Ishikawa (cell line): ENCODE data around the gene CTNNA3.

Source experiments
- EP300 ChIP-seq: IDR thresholded peaks from 2 replicates; pipeline ENCODE4 v1.6.1; 2012; ENCODE audit warnings: borderline replicate concordance
- RAD21 ChIP-seq: IDR thresholded peaks from 2 replicates; pipeline ENCODE4 v1.6.1; 2012; ENCODE audit warnings: low read depth
- TAF1 ChIP-seq: IDR thresholded peaks from 2 replicates; pipeline ENCODE4 v1.6.1; 2012; ENCODE audit warnings: low read depth, mild to moderate bottlenecking
- YY1 ChIP-seq: IDR thresholded peaks from 2 replicates; pipeline ENCODE4 v1.6.1; 2012; ENCODE audit warnings: low read depth
- ZBTB7A ChIP-seq: IDR thresholded peaks from 2 replicates; pipeline ENCODE4 v1.6.1; 2012; ENCODE audit warnings: low read depth
- TF ChIP-seq, protein P1 (sequence below): IDR thresholded peaks from 2 replicates; pipeline ENCODE4 v1.6.1; 2012

DNA sequence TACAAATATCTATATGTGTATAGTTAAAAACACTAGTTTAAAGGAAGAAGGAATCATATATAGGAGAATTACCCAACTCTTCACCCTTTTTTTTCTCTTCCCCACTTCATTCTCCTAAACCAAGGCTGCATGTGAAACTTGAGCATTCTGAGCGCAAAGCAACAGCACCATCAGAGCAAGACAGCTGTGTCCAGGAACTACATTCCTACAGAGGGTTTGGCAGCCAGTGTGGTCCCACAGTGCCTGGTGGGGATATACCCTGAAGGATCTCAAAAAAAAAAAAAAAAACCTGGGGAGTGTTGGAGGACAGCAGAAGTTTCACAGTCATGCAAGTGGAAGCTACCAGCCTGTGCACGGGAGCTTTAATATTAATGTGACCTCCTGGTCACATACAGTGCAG is 310.4 kb downstream of the CTNNA3 start:
- no peak for TF ChIP-seq RAD21
- TF ChIP-seq ZBTB7A, result no peak
- TF ChIP-seq, protein P1, sequence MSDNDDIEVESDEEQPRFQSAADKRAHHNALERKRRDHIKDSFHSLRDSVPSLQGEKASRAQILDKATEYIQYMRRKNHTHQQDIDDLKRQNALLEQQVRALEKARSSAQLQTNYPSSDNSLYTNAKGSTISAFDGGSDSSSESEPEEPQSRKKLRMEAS, result no peak
- TF ChIP-seq EP300, result no peak
- TF ChIP-seq TAF1, result no peak
- no peak for TF ChIP-seq YY1
